K562 (cell line): Measurements from ENCODE around the gene SUFU. TPM values are rescaled to one million over a fixed set of nuclear protein-coding genes. Genes with fewer than 3 reads are reported as not detected.

ENCODE experiments used
- ETV5 ChIP-seq: sonication (generic); formaldehyde crosslinking; IDR thresholded peaks from 2 replicates; pipeline ENCODE4 v1.4.0; 2020; ENCODE audit warnings: low read depth, mild to moderate bottlenecking, missing genetic modification reagents
- HNRNPK ChIP-seq: fragments of 200-400 bp; formaldehyde crosslinking; IDR thresholded peaks from one replicate; pipeline ENCODE4 v1.6.1; 2018; ENCODE audit warnings: mild to moderate bottlenecking, low read depth, low read length; ENCODE audit not compliant: poor library complexity, severe bottlenecking
- MTA3 ChIP-seq: fragments of 450-650 bp; formaldehyde crosslinking; IDR thresholded peaks from 2 replicates; pipeline ENCODE4 v1.6.1; 2017; ENCODE audit warnings: mild to moderate bottlenecking, borderline replicate concordance
- TCF7L2 ChIP-seq: fragments of 150-350 bp; IDR thresholded peaks from 2 replicates; pipeline ENCODE4 v1.6.1; 2016; ENCODE audit warnings: low read depth, mild to moderate bottlenecking, low read length, moderate library complexity
- ZBTB7A ChIP-seq: IDR thresholded peaks from 2 replicates; pipeline ENCODE4 v1.6.1; 2011; ENCODE audit warnings: low read depth, mild to moderate bottlenecking, low read length, moderate library complexity, borderline replicate concordance; ENCODE audit not compliant: control insufficient read depth
- ZC3H8 ChIP-seq: fragments of 450-650 bp; IDR thresholded peaks from 2 replicates; pipeline ENCODE4 v1.6.1; 2017
- polyA plus RNA-seq, 8 experiments: library from polyadenylated mRNA; depleted of rRNA in 4 of 8; stranded (reverse) in 5 of 8; unstranded in 3 of 8; fragments of >200 nt; fragmentation: Nextera tagmentation in 2 of 8; fragmentation: Illumina TruSeq in 1 of 8; extraction: Ambion mirVana in 2 of 8; extraction: Trizol in 1 of 8; gene quantifications; 2 replicates each; pipeline versions ENCODE4 v1.2.1 to v1.2.3, GENCODE V29; 2011 to 2014; ENCODE audit warnings: inconsistent platforms in 1 of 8, missing spikeins in 1 of 8
- total RNA-seq, 7 experiments: library from RNA; depleted of rRNA in 6 of 7; stranded (reverse); fragments of >200 nt in 6 of 7; fragmentation: Illumina TruSeq in 2 of 7; extraction: Trizol in 2 of 7; gene quantifications; 2 replicates each; pipeline versions ENCODE4 v1.2.1 to v1.2.3, GENCODE V29; 2011 to 2021; ENCODE audit warnings: low replicate concordance in 1 of 7
- TF ChIP-seq, protein P1 (sequence below): fragments of 250-450 bp; sonication (Bioruptor Pico); IDR thresholded peaks from 2 replicates; pipeline ENCODE4 v1.9.0; 2021; ENCODE audit warnings: mild to moderate bottlenecking, inconsistent platforms
- TF ChIP-seq, protein P2 (sequence below): fragments of 250-450 bp; sonication (Bioruptor Pico); IDR thresholded peaks from 2 replicates; pipeline ENCODE4 v1.5.0; 2021; ENCODE audit warnings: mild to moderate bottlenecking, moderate library complexity
- TF ChIP-seq, protein P3 (sequence below), 2 experiments: IDR thresholded peaks; 2 replicates each; pipeline ENCODE4 v1.6.1; 2012; ENCODE audit warnings: improper control_type of control experiment in 2 of 2, low read depth in 2 of 2, low read length in 2 of 2, borderline replicate concordance in 1 of 2
- TF ChIP-seq, protein P4 (sequence below), 2 experiments: fragments of 450-650 bp; conservative IDR thresholded peaks; 2 replicates each; pipeline ENCODE4 v1.6.1; 2017; ENCODE audit warnings: mild to moderate bottlenecking in 2 of 2, moderate library complexity in 2 of 2
- TF ChIP-seq, protein P5 (sequence below): fragments of 250-450 bp; sonication (Bioruptor Pico); IDR thresholded peaks from 2 replicates; pipeline ENCODE4 v1.8.0; 2022; ENCODE audit warnings: inconsistent platforms
- TF ChIP-seq, protein P6 (sequence below): fragments of 450-650 bp; IDR thresholded peaks from 2 replicates; pipeline ENCODE4 v1.6.1; 2016; ENCODE audit warnings: missing biosample characterization, missing genetic modification characterization

The SUFU gene
- total and polyA plus RNA-seq, 9 of the 15 experiments (the other 6 are each of a cell fraction or from before 2014, with no cell fraction given), result 0.59 to 6.3 (median 0.82) TPM

DNA sequence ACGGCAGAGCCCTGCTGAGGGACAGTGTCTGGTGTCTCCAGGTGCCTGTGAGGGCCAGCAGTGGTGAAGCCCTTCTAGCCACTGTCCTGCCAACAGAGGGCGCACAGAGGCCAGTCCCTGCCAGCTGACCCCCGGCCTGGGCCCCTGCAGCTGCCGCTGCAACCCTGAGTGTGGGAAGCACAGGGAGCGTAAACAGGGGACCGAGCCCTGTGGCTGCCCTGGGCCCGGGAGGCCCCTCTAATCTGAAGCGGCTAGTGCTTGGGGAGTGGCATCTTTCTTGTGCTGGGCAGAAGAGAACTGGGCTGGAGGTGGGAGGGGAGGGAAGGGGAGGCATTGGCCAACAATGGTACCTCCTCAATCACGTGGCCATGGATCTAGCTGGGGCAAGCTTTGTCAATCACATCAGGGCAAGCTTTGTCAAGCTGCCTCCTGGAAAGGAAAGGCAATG is 175.1 kb downstream of the SUFU start (continued):
- TF ChIP-seq, protein P1, sequence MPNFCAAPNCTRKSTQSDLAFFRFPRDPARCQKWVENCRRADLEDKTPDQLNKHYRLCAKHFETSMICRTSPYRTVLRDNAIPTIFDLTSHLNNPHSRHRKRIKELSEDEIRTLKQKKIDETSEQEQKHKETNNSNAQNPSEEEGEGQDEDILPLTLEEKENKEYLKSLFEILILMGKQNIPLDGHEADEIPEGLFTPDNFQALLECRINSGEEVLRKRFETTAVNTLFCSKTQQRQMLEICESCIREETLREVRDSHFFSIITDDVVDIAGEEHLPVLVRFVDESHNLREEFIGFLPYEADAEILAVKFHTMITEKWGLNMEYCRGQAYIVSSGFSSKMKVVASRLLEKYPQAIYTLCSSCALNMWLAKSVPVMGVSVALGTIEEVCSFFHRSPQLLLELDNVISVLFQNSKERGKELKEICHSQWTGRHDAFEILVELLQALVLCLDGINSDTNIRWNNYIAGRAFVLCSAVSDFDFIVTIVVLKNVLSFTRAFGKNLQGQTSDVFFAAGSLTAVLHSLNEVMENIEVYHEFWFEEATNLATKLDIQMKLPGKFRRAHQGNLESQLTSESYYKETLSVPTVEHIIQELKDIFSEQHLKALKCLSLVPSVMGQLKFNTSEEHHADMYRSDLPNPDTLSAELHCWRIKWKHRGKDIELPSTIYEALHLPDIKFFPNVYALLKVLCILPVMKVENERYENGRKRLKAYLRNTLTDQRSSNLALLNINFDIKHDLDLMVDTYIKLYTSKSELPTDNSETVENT (CRISPR knock-in tag), result no peak
- TF ChIP-seq, protein P2, sequence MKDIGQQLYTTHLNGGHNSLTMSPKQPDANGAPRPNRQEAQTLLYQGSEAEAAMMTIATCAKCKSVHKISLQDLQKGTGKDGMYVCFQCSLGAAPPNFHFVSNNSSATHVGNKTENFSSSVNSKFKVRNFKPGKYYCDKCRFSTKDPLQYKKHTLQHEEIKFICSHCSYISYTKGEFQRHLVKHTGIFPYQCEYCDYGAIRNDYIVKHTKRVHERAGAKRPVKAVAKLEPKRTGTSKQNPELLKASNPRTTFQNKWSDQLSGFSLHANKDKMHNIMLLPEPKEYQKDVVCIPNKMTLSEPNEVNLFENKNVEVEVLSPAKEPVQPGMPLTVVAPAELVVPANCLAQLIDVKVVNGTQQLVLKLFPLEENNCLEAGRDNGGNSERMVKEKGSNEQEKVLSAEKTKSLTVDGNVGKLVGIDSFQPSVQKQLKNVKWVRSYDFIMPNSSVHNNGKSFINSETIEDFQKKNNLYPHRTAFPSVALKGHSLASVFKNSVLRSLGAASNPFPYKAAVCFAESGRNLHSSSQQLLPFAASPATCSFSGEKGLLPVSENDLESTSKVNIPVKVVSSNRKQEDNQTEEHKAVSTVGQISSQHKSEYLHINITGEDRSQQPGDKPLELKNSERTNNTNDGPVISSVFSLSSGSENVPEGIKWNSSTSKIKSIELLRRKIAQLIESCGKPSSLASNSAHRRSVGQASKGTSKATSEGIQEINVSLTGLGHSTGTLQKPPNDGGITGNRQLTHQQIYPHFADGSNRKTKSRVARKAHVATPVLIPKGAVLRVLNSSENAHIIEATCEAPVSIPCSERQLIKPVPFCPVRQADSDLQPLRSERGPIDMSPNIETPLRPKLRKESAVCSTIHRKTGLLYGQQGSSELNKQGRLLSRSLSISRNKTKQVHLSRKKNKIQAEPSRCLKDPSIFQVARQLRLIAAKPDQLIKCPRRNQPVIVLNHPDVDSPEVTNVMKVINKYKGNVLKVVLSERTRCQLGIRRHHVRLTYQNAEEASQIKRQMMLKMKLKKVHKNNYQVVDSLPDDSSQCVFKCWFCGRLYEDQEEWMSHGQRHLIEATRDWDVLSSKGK (CRISPR knock-in tag), result no peak
- no peak for TF ChIP-seq ETV5 (CRISPR knock-in tag)
- TF ChIP-seq, protein P3, sequence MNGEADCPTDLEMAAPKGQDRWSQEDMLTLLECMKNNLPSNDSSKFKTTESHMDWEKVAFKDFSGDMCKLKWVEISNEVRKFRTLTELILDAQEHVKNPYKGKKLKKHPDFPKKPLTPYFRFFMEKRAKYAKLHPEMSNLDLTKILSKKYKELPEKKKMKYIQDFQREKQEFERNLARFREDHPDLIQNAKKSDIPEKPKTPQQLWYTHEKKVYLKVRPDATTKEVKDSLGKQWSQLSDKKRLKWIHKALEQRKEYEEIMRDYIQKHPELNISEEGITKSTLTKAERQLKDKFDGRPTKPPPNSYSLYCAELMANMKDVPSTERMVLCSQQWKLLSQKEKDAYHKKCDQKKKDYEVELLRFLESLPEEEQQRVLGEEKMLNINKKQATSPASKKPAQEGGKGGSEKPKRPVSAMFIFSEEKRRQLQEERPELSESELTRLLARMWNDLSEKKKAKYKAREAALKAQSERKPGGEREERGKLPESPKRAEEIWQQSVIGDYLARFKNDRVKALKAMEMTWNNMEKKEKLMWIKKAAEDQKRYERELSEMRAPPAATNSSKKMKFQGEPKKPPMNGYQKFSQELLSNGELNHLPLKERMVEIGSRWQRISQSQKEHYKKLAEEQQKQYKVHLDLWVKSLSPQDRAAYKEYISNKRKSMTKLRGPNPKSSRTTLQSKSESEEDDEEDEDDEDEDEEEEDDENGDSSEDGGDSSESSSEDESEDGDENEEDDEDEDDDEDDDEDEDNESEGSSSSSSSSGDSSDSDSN (IDR thresholded peaks at IDR 0.05; ENCODE audit: borderline replicate concordance in 1 of 2, low read depth in 2 of 2, low read length in 2 of 2), result 0 out of 4 replicates have a peak, but pooled peaks of 1 of the 2 experiments have one; percentile 33
- no peak for TF ChIP-seq MTA3
- no peak for TF ChIP-seq HNRNPK
- peak; percentile 50; the same call in 1 of the 2 replicates for TF ChIP-seq ZBTB7A
- TF ChIP-seq ZC3H8, result no peak
- TF ChIP-seq TCF7L2, result no peak
- TF ChIP-seq, protein P4, sequence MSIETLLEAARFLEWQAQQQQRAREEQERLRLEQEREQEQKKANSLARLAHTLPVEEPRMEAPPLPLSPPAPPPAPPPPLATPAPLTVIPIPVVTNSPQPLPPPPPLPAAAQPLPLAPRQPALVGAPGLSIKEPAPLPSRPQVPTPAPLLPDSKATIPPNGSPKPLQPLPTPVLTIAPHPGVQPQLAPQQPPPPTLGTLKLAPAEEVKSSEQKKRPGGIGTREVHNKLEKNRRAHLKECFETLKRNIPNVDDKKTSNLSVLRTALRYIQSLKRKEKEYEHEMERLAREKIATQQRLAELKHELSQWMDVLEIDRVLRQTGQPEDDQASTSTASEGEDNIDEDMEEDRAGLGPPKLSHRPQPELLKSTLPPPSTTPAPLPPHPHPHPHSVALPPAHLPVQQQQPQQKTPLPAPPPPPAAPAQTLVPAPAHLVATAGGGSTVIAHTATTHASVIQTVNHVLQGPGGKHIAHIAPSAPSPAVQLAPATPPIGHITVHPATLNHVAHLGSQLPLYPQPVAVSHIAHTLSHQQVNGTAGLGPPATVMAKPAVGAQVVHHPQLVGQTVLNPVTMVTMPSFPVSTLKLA (conservative IDR thresholded peaks at IDR 0.05), result no peak
- TF ChIP-seq, protein P5, sequence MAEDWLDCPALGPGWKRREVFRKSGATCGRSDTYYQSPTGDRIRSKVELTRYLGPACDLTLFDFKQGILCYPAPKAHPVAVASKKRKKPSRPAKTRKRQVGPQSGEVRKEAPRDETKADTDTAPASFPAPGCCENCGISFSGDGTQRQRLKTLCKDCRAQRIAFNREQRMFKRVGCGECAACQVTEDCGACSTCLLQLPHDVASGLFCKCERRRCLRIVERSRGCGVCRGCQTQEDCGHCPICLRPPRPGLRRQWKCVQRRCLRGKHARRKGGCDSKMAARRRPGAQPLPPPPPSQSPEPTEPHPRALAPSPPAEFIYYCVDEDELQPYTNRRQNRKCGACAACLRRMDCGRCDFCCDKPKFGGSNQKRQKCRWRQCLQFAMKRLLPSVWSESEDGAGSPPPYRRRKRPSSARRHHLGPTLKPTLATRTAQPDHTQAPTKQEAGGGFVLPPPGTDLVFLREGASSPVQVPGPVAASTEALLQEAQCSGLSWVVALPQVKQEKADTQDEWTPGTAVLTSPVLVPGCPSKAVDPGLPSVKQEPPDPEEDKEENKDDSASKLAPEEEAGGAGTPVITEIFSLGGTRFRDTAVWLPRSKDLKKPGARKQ (CRISPR knock-in tag), result no peak
- TF ChIP-seq, protein P6, sequence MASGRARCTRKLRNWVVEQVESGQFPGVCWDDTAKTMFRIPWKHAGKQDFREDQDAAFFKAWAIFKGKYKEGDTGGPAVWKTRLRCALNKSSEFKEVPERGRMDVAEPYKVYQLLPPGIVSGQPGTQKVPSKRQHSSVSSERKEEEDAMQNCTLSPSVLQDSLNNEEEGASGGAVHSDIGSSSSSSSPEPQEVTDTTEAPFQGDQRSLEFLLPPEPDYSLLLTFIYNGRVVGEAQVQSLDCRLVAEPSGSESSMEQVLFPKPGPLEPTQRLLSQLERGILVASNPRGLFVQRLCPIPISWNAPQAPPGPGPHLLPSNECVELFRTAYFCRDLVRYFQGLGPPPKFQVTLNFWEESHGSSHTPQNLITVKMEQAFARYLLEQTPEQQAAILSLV (tag), result no peak
